ENCODE measurements around the gene GFAP.

DNA sequence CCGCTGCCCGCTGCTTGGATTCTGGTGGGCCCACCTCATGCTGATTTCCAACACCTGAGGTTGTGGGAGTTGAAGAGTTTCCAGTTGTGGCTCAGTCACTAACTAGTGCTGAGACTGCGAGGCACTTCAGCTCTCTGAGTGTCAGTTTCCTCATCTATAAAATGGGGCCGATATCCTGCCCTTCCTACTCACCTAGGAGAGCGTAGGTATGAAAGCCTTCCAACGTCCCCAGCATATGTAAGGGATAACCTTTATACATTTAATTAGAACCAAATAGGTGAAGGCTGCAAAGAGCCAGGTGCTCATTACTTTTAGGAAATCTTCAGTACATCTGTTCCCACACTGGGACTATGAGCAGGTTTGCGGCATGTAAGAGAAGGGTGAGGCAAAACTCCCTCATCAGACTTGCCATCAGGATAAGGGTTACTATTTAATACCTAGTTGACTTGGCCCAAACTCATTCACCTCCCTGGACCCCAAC is 33.1 kb upstream of the GFAP start:
- no peak for TF ChIP-seq CTCF (IDR thresholded peaks at IDR 0.05)
- no peak for TF ChIP-seq POLR2A (IDR thresholded peaks at IDR 0.05)
- no peak for TF ChIP-seq POLR2AphosphoS5 (IDR thresholded peaks at IDR 0.05)
